ENCODE data around the gene NTRK2.

GRCh38 chr9:85036496-85036895 lies 367.0 kb downstream of the NTRK2 start:
- TF ChIP-seq CTCF (conservative IDR thresholded peaks at IDR 0.05) (no peak), EZH2 (IDR thresholded peaks at IDR 0.05; ENCODE audit: low read depth) (no peak)
